Dermis blood vessel endothelial cell (primary cell): ENCODE results near the gene SLC6A20. TPM values are rescaled to one million over a fixed set of nuclear protein-coding genes. Genes with fewer than 3 reads are reported as not detected.
"Not testable (repeated sequence)": the region's sequence is repeated elsewhere in the genome, so short reads cannot be mapped to it uniquely, and the experiment has no call there.

Experiments used
- DNase-seq: peaks from one replicate; pipeline ENCODE4 v3.0.0; 2010
- total RNA-seq: library from RNA; depleted of rRNA; stranded (reverse); fragments of >200 nt; gene quantifications from 2 replicates; pipeline ENCODE4 v1.2.3, GENCODE V29; 2014

SLC6A20 gene
- total RNA-seq, 1 donor from 2014 or later: not detected

DNA sequence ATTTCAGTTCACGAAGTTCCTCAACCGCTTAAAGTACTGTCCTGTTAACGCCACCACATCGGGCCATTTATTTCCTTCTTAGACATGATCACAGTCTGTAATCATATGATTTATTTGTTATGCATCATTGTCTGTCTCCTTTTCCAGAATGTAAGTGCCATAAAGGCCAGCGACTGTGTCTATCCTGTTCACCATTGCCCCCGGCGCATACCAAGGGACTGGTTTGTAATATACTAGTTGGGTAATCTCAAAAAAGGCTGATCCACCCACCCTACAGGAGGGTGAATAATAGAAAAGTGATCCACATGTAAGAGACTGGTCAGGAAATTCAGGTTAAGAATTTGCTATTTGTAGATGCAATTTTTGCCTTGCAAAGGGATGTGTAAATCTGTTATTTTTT is 41.9 kb downstream of the SLC6A20 start:
- DNase-seq: no peak

DNA sequence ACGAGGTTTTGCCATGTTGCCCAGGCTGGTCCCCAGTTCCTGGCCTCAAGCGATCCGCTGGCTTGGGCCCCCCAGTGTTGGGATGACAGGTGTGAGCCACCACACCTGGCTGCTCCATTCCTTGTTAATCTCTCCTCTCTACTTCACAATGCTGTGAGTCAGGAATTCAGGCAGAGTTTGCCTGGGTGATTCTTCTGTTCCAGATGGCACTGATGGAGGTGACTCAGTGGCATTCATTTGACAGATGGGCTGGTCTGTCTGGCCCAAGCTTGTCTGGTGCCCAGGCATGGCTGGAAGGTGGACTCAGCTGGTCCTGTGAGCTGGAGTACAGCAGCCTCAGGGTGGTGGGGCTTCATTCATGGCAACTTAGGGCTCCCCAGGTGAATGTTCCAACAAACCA is 43.2 kb downstream of the SLC6A20 start:
- DNase-seq: no peak

DNA sequence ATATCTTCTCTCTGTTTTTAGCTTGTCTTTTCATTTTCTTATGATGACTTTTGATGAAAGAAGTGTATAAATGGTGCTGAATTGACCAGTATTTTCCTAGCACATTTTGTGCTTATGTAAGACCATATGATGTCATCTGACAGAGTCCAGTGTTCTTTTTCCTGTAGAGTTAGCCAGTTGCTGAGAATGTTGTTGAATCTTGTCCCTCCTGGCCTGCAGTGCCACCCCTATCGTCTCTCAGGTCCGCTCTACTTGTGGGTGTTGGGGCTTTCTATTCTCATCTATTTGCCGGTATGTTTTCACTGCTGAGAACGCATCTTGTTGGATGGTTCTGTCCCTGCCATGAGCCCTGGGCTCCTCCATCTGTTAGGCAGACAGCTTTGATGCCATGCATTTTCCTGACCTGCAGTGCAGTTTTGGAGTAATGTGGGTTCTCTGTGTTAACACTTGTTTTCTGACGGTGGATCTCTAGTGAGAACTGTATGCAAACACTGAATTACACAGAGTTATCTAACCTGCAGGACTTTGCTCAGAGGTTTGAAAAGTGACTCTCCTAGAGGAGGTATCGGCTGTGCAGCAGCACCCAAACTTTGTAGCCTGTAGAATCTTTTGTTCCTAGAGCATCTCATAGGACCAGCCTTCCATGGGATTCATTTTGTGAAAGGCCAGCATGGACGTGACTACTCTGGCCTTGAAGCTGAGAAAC is 44.6 kb downstream of the SLC6A20 start:
- DNase-seq: no peak

DNA sequence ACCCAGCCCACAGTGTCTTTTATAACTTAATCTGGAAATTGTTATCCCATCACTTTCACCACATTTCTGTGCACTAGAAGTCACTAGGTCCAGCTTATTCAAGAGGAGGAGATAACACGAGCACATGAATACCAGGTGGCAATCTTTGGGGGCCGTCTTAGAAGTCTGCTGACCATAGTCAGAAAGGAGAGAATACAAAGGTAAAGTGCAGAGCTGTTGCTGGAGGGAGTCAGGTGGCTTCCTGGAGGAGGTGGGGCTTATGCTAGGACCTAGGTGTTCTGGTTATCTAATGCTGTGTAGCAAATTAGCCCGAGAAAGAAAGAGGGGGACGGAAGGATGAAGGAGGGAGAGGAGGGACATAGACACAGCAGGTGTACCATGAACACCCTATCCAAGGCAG is 46.5 kb downstream of the SLC6A20 start:
- DNase-seq: no peak

DNA sequence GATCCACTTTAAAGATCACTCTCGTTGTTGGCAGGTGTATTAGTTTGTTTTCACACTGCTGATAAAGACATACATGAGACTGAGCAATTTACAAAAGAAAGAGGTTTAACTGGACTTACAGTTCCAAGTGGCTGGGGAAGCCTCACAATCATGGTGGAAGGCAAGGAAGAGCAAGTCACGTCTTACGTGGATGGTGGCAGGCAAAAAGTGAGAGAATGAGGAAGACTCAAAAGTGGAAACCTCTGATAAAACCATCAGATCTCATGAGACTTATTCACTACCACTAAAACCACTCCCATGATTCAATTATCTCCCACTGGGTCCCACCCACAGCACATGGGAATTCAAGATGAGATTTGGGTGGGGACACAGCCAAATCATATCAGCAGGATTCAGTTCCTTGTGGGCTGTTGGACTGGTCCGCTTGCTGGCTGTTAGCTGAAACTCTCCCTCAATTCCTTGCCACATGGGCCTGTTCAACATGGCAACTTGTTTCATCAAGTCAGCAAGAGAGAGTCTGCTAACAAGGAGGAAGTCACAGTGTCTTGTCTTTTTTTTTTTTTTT is 47.2 kb downstream of the SLC6A20 start:
- DNase-seq: not testable (repeated sequence)

DNA sequence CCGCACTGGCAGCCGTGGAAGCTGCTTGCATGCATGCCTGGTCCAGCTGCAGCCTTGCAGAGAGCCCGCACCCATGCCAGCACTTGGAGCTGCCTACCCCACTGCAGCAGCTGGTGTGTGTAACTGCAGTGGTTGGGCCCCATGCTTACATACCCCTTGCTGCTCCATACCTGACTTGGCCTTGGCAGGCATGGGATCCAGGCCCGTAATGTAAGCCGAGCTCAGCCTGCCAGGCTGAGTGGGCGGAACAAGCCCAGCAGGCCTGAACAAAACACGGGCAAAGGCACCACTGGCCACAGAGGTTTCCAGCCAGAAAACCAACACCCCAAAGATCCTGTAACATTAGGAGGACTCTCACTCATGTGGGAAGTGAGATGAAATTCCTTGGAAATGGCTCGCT is 48.3 kb downstream of the SLC6A20 start:
- DNase-seq: no peak

DNA sequence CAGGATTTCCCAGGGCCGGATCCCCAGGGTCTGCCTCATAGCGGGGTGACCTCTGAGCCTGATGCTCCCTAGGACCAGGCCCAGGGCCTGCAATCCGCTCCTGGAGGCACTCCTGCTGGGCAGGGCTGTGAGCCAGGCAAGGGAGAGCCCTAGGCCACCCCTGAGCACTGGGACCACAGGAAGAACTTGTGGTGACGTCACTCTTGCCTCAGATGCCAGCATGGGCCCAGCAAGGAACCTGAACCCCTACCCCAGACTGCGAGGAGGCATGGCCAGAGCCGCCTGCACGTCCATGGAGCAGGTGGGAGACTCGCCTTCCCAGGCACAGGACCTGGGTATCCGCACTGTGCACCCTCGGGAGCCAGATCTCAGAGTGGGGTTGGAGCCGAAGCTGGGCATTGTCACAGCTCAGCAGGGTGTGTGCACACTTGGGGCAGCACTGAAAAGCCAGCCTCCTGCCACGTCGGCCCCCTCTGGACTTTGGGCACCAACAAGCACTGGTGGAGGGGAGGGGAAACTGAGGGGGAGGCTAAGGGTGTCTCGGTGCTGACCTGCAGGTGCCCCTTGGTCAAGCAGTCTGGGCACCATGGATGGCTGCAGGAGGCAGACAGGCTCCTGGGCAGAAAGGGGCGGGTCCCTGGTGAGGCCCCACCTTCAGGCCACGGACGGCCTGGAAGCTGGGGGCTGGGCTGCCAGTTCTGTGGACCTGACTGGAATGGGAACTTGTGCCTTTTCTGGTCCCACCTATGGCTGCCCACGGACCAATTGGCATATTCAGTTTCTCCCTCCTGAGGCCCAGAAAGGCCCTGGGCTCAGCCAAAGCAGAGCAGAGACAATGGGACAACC is 49.3 kb downstream of the SLC6A20 start:
- DNase-seq: no peak

DNA sequence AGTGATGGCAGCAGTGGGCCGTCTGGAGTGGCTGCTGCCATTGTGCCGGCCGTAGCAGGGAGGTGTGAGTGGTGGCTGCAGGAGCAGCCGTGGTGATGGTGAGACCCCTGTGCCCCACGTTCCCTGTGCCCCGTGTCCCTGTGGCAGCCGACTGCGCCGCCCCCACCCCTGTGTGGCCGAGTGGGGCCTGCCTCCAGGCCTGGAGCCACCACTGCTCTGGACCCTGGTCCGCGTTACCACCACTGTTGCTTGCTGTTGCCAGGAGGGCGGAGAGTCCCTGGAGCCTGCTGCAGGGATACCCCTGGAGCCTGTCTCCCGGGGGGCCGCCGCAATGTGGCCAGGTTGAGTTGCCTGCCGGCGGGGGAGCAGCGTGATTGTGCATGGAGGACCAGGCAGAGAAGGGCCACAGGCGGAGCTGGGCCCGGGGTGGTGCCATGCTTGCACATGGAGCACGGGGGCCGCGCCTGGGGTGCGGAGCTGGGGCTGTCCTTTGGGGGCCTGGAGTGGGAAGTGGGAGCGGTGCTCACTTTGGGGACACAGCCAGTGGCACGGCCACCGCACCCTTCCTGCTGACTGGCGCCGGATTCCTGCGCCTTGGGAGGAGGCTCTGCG is 50.1 kb downstream of the SLC6A20 start:
- no peak for DNase-seq

DNA sequence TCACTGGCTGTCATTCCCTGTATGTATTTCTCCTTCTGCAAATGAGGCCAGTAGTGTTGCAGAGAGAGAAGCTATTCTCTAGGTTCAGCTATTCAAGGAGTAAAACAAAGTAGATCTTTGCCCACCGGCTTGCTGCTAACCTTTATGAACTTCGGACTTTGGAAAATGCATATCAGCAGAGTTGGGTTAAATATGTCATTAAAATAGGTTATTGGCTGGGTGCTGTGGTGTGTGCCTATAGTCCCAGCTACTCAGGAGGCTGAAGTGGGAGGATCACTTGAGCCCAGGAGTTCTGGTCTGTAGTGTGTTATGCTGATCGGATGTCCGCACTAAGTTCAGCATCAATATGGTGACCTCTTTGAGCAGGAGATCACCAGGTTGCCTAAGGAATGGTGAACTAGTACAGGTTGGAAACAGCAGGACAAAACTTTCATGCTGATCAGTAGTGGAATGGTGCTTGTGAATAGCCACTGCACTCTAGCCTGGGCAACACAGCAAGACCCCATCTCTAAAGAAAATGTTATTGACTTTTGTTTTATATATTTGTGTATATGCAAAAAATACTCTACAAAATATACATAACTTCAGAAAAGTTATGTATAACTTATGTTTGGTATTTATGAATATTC is 53.8 kb downstream of the SLC6A20 start:
- no peak for DNase-seq

DNA sequence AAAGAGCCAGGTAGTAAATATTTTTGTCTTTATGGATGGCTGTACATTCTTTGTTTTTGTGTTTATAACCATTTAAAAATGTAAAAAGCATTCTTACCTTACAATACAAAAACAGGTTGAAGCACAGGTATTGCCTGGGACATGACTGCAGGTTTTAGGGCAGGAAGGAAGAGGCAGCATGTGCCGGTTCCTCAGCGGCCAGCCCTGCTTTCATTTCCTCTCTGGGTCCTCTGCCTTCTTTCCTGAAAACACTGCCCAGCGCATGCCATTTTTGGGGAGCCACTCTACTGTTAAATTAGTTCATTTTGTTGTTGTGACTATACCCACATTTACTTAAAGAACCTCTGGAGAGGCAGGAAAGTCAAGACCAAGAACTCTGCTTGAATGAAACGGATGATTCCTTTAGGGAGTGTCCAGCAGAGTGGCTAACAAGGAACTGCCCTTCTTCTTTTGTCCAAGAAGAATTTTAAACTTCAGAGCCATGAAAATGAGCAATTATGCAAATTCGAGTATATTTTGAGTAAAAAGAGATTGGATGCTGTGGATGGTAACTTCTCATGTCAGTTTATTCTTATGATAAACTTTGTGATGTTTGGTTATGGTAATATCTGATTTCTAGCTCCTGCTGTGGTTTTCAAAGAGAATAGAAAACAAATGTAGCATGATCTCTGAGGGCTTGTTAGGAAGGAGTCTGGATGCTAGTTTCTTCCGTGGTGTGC is 54.4 kb downstream of the SLC6A20 start:
- DNase-seq: peak; percentile 8

DNA sequence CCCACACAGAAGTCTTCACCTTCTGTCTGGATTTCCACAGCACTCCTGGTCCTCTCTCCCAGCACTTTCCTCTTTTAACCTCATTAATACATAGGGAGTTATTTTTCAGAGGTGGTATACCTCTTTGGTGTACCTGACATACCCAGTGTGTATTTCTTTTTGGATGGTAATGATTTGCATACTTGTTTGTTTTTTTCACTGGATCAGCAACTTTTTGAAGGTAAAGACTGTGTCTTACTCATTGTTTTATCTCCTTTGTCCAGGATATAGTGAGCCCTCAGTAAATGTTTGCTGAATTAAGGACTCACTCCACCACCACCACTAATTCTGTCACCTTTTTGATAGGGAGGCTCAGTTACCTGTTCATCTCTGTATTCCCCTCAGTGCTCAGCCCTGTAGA is 55.1 kb downstream of the SLC6A20 start:
- no peak for DNase-seq

DNA sequence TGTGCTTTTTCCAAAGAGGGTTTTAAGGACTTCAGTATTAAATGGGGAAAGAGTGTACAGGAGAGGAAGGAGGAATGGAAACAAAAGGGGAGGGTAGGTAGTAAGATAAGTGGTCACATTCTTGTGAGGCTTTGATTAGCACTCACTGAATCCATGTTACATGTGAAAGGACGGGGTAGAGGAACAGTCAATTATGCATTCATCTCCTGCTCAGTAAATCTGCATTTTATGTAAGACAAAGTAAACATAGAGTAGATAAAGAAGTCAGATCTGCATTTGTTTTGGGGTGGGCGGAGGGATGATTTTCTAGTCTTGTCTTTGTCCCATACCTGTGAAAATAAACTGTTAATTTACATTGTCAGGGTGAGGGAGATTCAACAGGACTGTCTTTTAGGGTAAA is 56.3 kb downstream of the SLC6A20 start:
- DNase-seq: no peak

DNA sequence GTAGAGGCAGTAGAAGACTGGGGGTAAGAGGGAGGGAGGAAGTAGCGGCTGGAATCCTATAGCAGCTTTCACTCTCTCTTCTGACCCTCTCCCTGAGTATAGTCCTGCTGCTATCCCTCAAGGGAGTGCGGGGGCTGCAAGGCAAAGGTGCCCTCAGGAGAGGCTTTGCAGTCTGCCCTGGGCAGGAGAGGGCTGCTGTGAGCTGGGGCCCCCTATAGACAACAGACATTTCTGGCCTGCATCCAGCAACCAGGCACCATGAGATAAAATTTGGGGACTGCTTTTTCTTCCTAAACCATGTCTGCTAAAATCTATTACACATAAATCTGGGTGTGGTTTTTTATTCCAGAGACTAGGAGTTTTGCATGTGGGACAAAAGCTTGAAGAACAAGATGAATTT is 59.1 kb downstream of the SLC6A20 start:
- no peak for DNase-seq

DNA sequence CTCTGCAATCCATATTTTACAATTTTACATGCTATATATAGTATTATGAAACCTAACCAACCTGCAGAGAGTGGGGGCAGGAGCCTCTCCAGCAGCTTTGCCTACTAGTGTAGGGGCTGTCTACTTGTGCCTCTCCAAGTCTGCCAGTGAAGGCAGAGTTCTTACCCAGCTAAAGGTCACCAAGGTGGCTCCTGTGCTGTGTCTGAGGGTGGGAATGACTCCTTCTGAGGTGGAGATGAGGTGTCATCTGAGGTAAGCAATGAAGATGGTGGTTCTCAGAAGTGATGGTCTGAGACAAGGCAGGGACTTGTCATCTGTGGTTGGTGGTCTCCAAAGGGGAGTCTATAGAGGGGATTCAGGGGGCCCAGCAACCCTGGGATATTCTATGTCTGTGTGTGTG is 59.6 kb downstream of the SLC6A20 start:
- DNase-seq: no peak

DNA sequence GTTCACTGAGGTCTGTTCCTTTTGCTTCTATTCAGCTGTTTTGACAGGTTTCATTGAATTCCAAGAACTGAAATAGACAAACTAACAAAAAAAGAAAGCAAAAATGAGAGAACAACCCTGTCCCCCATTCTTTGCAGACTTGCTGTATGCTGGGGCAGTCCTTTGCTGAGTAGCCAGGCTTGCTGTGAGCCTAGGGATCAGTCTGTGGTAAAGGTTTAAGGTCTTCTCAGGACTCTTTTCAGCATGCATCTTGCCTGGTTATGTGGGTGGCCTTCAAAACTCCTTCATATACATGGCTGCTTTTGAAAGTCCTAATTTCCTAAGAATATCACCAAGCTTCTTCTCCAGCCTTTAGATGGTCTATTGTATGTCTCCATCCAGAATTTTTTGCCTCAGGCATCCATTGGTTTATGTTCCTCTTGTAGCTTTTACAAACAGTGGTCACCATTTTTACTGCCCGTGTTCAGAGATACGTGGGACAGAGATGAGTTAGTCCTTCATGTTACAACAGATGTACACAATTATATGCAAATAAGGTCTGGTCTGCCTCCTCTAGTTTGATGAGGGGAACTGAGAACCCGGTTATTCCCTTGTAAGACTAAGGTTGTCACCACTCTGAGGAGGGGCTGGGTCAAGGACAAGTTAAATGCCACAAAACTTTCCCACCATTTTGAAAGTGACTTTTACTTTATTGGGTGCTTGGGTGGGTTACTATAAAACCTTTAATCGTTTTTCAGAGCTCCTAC is 65.8 kb downstream of the SLC6A20 start:
- DNase-seq: no peak

DNA sequence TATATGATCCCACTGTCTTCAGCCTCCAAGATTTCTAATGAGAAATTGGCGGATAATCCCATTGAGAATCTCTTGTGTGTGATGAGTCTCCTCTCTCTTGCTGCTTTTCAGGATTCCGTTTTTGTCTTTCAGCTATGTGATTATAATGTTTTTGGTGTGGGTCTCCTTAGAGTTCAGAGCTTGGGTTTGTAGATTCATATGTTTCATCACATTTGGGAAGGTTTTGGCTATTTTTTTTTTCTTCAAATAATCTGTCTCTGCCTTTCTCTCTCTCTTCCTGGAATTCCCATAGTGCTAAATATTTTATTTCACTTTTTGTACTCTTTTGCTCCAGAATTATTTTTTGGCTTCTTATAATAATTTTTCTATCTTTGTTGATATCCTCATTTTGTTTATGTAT is 66.7 kb downstream of the SLC6A20 start:
- no peak for DNase-seq

DNA sequence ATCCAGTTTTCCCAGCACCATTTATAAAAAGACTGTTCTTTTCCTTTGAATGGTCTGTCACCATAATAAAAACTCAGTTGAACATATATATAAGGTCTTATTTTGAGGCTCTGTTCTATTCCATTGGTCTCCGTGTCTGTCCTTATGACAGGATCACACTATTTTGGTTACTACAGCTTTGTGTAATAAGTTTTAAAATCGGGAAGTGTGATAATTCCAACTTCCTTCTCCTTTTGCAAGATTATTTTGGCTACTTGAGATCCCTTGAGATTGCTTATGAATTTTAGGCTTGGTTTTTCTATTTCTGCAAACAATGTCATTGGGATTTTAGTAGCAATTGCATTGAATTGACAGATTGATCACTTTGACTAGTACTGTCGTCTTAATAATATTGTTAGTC is 71.4 kb downstream of the SLC6A20 start:
- no peak for DNase-seq

DNA sequence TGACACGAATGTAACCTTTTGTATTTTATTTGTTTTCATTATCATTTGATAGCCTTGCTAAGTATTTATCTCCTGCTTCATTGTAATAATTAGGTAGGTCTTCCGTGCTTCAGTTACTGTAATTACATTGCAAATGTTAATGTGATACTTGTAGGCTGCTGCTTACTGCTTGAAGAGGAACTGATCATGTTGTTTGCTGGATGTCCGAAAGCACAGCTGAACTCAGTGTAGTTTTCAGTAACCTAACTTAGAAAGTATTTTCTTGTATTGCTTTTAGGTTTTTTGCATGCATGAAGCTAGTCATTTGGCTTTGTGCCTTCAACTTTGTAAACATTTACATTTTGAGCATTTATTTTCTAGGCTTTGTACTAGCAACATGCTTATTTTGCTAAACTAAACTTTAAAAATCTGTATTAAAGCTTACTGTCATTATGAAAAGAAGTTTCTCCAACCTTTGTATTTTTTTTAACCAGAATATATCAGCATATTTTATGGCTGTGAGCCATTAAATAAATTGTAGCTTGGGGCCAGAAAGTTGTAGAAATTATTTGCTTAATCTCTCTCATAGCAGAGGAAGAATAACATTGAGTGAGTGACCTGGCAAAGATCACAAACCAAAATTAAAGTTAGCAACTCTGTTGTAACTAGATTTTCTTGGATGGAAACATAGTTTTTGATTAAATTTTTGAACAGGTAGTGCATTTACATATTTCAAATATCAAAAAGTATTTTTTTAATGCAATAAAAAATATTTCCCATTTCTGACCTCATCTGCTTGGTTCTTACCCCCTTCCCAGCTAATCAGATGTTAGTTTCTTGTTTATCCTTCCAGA is 76.5 kb downstream of the SLC6A20 start:
- no peak for DNase-seq

DNA sequence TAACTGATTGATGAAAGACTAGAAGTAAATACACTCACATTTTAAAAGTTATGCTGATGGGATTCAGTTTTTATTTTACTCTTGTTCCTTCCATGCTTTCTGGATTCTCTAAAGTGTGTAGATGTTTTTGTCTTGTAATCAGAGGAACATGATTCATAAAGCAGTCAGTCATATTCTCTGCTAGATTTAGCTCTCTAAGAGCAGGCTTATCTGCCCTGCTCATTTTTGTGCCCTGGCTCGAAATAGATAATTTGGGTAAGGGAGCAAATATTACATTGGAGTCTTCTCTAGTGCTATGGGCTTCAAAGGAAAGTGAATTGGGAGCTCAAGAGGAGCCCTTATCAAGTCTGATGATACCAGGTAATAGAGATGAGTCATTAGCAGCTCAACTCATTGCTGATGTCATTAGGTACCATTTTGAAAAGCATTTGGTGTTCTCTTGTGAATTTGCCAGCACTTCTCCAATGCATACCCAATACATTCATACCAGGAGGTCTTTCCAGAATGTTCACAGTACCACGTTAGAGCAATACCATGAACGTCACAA is 79.5 kb downstream of the SLC6A20 start:
- no peak for DNase-seq

DNA sequence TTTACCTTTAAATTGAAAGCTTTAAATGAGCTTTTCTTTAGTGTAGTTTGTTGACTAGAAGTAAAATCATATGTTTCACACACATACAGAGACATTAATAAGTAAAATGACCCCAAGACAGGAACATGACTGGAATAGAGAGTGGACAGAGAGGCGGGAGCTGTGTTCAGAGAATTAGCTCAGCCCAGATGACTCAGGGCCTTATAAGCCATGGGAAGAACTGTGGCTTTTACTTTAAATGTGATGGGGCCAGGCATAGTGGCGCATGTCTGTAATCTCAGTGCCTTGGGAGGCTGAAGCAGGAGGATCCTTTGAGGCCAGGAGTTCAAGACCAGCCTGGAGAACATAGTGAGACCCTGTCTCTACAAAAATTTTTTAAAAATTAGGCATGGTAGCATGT is 80.4 kb downstream of the SLC6A20 start:
- no peak for DNase-seq
